Fibroblast of skin of back (primary cell): Measurements from ENCODE around the gene FOXJ2.
"Not testable (repeated sequence)": the region's sequence is repeated elsewhere in the genome, so short reads cannot be mapped to it uniquely, and the experiment has no call there.

Experiments
- DNase-seq: peaks from one replicate; pipeline ENCODE4 v3.0.0-alpha.2; 2013

Gene FOXJ2

GRCh38 chr12:8069582-8069981 is 37.1 kb downstream of the FOXJ2 start:
- no peak for DNase-seq

- DNase-seq = not testable (repeated sequence)
Observed at GRCh38 chr12:8071820-8072219, 39.3 kb downstream of the FOXJ2 start.

DNA sequence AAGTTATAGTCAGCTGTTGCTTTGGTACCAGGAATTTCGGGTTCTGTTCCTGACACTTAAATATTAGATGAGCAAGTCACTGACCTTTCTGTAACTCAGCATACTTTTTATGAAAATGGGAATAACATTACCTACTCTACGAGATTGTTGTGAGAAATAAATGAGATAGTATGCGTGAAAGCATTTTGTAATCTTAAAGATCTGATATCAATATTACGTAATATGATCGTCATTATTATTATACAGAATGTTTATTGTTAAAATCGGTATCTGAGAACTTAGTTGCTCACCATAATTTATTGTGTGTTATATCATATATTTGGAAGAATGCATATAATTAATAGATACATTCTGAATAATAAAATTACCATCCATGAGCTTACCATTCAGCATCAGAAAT is 43.4 kb downstream of the FOXJ2 start:
- no peak for DNase-seq

- no peak for DNase-seq
Observed at GRCh38 chr12:8076366-8076765, 43.9 kb downstream of the FOXJ2 start.

- DNase-seq = peak; percentile 34
Observed at GRCh38 chr12:8077207-8077606, 44.7 kb downstream of the FOXJ2 start.

GRCh38 chr12:8078398-8078797 is 45.9 kb downstream of the FOXJ2 start:
- DNase-seq = peak; percentile 74

- DNase-seq = no peak
Observed at GRCh38 chr12:8078916-8079315, 46.4 kb downstream of the FOXJ2 start.

DNA sequence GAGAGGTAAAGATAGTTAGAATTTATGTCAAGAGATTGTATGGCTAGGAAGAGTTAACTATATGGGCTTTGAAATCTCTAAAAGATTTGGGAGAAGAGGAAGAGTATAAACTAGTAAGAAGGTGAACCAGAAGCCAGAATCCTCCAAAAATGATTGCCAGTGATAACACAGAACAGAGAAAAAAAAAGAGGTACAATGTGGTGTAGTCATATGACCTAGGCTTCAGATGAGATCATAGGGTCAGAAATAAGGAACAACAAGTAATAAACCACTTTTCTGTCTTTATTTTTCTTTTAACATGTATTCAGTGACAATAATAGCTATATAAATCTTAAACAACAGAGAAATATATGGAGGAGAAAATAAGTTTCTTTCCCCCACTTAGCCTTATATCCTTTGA is 47.6 kb downstream of the FOXJ2 start:
- DNase-seq = no peak

DNA sequence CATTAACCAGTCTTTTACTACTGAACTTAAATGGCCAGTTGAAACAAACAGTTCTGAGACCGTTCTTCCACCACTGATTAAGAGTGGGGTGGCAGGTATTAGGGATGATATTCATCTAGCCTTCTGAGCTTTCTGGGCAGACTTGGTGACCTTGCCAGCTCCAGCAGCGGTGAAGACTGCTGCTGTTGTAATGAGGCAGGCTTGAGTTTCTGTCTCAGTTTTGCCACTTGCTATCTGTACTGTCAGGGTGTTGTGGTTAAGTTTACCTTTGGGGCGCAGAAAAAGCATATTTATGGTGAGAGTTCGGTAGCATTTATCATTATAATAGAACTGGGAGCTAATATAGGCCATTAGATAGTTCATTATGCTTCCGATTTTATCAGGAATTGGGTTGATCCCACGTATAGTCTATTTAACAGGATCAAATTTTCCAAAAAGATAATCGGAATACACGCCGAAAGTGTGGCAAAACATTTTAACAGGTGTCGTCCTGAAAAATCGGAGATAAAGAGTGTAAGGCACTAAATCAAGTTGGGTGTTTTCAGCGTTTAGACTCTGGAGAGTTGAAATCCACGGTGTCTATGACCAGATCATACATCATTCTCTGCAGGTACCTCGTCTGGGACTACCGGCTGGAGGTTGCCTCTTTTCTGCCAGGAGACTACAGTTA is 48.9 kb downstream of the FOXJ2 start:
- DNase-seq = no peak

DNA sequence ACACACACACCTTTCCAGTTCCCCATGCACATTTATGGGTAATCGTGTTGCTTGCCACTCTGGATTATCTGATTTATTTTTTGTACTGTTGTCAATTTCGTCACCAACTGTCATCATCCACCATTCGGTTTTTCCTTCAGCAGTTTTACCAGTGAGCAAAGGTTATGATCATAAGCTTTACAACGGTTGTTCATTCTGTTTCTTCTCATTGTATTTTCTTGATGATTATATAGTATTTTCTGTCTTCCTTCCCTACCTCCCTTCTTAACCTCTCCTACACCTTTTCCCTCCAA is 50.2 kb downstream of the FOXJ2 start:
- no peak for DNase-seq

DNA sequence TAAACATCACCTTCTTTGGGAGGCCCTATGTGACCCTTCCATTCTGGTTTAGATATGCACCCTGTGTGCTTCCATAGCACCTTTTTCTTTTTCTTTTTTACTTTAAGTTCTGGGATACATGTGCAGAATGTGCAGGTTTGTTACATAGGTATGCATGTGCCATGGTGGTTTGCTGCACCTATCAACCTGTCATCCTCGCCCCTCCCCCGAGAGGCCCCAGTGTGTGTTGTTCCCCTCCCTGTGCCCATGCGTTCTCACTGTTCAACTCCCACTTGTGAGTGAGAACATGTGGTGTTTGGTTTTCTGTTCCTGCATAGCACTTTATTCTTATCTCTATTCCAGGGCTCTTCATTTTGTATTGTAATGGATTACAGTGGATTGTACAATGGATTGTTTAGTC is 51.8 kb downstream of the FOXJ2 start:
- DNase-seq = not testable (repeated sequence)

GRCh38 chr12:8087666-8088065 is 55.1 kb downstream of the FOXJ2 start:
- no peak for DNase-seq

DNA sequence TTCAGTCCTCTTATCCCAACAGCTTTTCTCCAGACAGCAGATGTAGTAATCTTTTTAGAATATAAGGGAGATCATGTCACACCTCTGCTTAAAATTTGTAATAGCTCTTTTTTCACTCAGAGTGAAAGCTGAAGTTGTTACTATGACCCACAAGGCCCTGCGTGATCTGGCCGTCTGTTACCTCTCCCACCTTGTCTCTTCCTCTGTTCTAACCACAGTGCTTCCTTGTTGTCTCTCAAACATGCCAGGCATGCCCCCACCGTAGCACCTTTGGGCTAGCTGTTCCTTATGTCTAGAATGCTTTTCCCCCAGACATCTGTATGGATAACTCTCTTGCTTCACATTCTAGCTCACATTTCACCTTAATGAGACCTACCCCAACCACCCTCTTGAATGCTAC is 56.1 kb downstream of the FOXJ2 start:
- DNase-seq = no peak

DNA sequence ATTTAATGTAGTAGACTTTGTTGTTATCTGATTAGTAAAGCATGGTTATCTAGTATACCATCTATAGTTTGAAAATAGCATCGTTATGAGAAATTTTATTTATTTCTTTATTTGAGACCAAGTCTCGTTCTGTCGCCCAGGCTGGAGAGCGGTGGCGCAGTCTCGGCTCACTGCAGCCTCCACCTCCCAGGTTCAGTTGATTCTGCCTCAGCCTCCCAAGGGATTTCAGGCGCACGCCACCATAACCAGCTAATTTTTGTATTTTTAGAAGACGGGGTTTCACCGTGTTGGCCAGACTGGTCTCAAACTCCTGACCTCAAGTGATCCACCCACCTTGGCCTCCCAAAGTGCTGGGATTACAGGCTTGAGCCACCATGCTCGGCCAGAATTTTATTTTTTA is 56.8 kb downstream of the FOXJ2 start:
- DNase-seq = not testable (repeated sequence)

DNA sequence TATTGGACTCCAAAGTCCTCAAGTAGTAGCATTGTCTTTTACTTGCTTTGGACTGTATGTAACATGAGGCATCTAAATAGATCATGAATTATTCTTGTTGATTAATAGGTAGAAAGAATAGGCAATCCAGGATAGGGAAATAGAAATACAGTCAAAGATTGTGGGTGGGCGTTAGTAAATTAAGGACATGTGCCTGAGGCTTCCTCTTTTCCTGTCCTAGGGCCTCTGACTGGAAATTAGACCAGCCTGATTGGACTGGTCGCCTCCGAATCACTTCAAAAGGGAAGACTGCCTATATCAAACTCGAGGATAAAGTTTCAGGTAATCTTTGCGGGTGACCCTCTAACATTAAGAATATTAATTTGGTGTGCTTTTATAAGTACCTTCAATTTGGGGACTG is 57.2 kb downstream of the FOXJ2 start:
- no peak for DNase-seq

- DNase-seq = no peak
Observed at GRCh38 chr12:8093291-8093690, 60.8 kb downstream of the FOXJ2 start.

GRCh38 chr12:8096281-8096915 is 63.9 kb downstream of the FOXJ2 start:
- DNase-seq = no peak

DNA sequence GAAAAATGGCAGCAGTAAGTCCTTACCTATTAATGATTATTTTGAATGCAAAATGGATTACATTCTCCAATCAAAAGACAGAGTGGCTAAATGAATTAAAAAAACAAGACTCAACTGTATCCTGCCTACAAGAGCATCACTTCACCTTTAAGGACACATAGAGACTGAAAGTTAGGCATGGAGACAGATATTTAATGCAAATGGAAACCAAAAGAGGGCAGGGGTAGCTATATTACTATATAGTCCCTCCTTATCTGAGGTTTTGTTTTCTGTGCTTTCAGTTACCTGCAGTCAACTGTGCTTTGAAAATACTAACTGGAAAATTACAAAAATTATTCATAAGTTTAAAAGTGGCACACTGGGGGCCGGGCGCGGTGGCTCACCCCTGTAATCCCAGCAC is 66.7 kb downstream of the FOXJ2 start:
- no peak for DNase-seq
